ENCODE measurements around the gene C17orf113.

DNA sequence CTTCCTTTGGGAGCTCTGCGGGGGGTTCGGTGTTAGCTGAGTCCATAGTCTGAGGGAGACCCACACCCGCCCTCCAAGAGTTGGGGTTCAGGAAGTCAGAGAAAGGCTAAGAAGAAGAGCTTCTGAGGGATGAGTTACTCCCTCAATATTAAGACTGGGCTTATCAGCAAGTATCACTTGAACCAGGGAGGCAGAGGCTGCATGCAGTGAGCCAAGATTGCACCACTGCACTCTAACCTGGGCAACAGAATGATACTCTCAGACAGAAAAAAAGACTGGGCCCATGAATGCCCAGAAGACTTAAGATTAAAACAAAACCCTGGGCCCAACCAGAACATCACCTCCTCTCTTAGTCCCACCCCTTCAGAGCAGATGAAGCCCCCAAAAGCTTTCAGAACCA, 24.5 kb downstream of the C17orf113 start:
- no peak for TF ChIP-seq USF1 (IDR thresholded peaks at IDR 0.05)
- no peak for TF ChIP-seq TEAD4 (IDR thresholded peaks at IDR 0.05)
- no peak for TF ChIP-seq YY1 (IDR thresholded peaks at IDR 0.05; ENCODE audit: low read depth)
- TF ChIP-seq EGR1 (IDR thresholded peaks at IDR 0.05): no peak

Measured in Ishikawa (cell line).